Measurements from ENCODE around the gene CABLES1. TPM values are rescaled to one million over a fixed set of nuclear protein-coding genes. Genes with fewer than 3 reads are reported as not detected.
A peak's percentile ranks its signal among the peaks of the same experiment; 100 is the strongest.

Gene CABLES1
- polyA plus RNA-seq, 1 donor (not counting 4 experiments of a cell fraction or from before 2014, with no cell fraction given) = 1.00 TPM

DNA sequence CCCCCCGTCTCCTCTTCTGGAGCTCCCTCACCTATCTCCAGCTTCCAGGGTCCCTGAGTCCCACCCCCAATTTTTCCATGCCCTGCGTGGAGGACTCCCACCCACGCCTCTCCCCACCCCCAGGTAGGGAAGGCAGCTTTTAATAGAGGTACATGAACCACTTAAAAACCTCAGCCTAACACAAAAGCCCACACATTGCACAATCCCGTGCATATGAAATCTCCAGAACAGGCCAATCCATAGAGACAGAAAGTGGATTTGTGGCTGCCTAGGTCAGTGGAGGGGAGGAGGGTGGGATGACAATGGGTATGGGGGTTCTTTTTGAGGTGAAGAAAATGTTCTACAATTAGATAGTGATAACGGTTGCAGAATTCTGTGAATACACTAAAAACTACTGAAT, 145.6 kb downstream of the CABLES1 start:
- Histone ChIP-seq H3K4me1 (ENCODE audit: control insufficient read depth, extremely low read depth, insufficient read depth, low read length) (peaks cover 31% of the 10 kb centered on the region), H3K27ac (ENCODE audit: control insufficient read depth, insufficient read depth, low read length) (no peak overlapping the region)
- FAIRE-seq = no peak

DNA sequence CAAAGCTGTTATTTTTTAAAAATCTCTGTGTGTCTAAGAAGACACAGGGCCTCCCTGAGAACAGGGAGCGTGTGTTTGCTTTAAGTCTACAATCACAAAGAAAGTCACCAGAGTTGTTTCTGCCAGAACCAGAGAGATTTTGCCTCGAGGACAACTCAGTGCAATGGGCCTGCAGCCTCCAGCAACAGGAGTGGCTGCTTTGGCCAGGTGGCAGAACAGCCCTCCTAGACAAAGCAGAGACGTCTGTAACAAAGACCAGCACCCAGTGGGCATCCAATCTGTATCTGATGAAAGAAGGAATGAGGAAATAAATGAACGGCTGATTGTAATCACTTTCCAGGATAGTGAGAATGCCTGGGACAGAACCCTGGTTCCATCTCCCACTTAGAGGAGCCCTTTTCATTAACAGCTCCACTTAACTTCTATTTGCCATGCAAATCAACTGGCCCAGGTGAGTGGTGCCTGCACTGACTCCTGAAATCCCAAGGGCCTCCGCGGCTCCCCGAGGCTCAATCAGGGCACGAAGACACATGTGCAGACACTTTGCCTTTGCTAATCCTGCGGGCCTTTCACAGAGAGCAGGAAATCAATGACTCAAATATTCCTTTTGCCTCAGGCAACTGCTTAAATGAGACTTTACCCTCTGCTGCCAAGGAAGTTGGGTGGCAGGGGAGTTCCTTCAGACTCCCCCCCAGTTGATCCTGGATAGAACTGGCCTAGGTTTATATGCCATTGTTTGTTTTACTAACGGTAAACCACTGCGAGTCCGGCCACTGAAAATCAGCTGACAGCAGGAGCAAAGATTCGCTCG, 146.5 kb downstream of the CABLES1 start:
- peak overlapping the region; percentile 54 for H3K4me2 ChIP-seq (ENCODE audit: control insufficient read depth, extremely low read depth, insufficient read depth, low read depth, low read length)
- peaks cover 31% of the 10 kb centered on the region for H3K4me1 ChIP-seq (ENCODE audit: control insufficient read depth, extremely low read depth, insufficient read depth, low read length)
- FAIRE-seq (peak; percentile 97), DNase-seq (ENCODE audit: low read depth, low spot score) (peak; percentile 76)
- H3K36me3 ChIP-seq (ENCODE audit: control insufficient read depth in 2 of 2, extremely low read depth in 1 of 2, insufficient read depth in 2 of 2, low read length in 2 of 2) = no peaks in the 10 kb centered on the region
- no peaks in the 10 kb centered on the region for H4K20me1 ChIP-seq (ENCODE audit: control insufficient read depth, extremely low read depth, insufficient read depth, low read length)
- no peak for TF ChIP-seq EZH2 (IDR thresholded peaks at IDR 0.05; ENCODE audit: low read length)
- TF ChIP-seq, protein P1, sequence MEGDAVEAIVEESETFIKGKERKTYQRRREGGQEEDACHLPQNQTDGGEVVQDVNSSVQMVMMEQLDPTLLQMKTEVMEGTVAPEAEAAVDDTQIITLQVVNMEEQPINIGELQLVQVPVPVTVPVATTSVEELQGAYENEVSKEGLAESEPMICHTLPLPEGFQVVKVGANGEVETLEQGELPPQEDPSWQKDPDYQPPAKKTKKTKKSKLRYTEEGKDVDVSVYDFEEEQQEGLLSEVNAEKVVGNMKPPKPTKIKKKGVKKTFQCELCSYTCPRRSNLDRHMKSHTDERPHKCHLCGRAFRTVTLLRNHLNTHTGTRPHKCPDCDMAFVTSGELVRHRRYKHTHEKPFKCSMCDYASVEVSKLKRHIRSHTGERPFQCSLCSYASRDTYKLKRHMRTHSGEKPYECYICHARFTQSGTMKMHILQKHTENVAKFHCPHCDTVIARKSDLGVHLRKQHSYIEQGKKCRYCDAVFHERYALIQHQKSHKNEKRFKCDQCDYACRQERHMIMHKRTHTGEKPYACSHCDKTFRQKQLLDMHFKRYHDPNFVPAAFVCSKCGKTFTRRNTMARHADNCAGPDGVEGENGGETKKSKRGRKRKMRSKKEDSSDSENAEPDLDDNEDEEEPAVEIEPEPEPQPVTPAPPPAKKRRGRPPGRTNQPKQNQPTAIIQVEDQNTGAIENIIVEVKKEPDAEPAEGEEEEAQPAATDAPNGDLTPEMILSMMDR (optimal IDR thresholded peaks at IDR 0.05 in 1 of 3, IDR thresholded peaks at IDR 0.05 in 1 of 3, conservative IDR thresholded peaks at IDR 0.05 in 1 of 3; ENCODE audit: extremely low read depth in 1 of 3, insufficient read depth in 2 of 3, low read length in 3 of 3) = no peak
- no peaks in the 10 kb centered on the region for H3K9me1 ChIP-seq (ENCODE audit: control insufficient read depth, extremely low read depth, insufficient read depth, low read length)
- H2AFZ ChIP-seq (ENCODE audit: control insufficient read depth, low read length) = peak overlapping the region; percentile 60
- no peaks in the 10 kb centered on the region for H3K27me3 ChIP-seq (ENCODE audit: control insufficient read depth, extremely low read depth, insufficient read depth, low read length)
- no peak overlapping the region for H3K4me3 ChIP-seq (ENCODE audit: control insufficient read depth in 2 of 3, extremely low read depth in 1 of 3, insufficient read depth in 2 of 3, low read depth in 1 of 3, low read length in 3 of 3)
- no peak overlapping the region for H3K9ac ChIP-seq (ENCODE audit: control insufficient read depth, extremely low read depth, insufficient read depth, low read length)
- H3K9me3 ChIP-seq (ENCODE audit: control insufficient read depth, low read depth, low read length) = peaks cover 6% of the 10 kb centered on the region
- H3K79me2 ChIP-seq (ENCODE audit: control insufficient read depth, insufficient read depth, low read length) = no peaks in the 10 kb centered on the region
- dilution Hi-C loops (cut with MboI; ENCODE audit: extremely low pct_ligation_motif_present, low sequenced_read_pairs) = no loop called here
- H3K27ac ChIP-seq (ENCODE audit: control insufficient read depth, insufficient read depth, low read length) = peak overlapping the region; percentile 61

More for the DNA sequence above, 145.6 kb downstream of the CABLES1 start:
- Histone ChIP-seq H3K9me3 (ENCODE audit: control insufficient read depth, low read depth, low read length) (peaks cover 8% of the 10 kb centered on the region), H3K79me2 (ENCODE audit: control insufficient read depth, insufficient read depth, low read length) (no peaks in the 10 kb centered on the region), H3K9ac (ENCODE audit: control insufficient read depth, extremely low read depth, insufficient read depth, low read length) (no peak overlapping the region), H3K4me3 (ENCODE audit: control insufficient read depth in 2 of 3, extremely low read depth in 1 of 3, insufficient read depth in 2 of 3, low read depth in 1 of 3, low read length in 3 of 3) (no peak overlapping the region), H3K9me1 (ENCODE audit: control insufficient read depth, extremely low read depth, insufficient read depth, low read length) (no peaks in the 10 kb centered on the region), H3K36me3 (ENCODE audit: control insufficient read depth in 2 of 2, extremely low read depth in 1 of 2, insufficient read depth in 2 of 2, low read length in 2 of 2) (no peaks in the 10 kb centered on the region), H2AFZ (ENCODE audit: control insufficient read depth, low read length) (no peak overlapping the region), H4K20me1 (ENCODE audit: control insufficient read depth, extremely low read depth, insufficient read depth, low read length) (no peaks in the 10 kb centered on the region), H3K4me2 (ENCODE audit: control insufficient read depth, extremely low read depth, insufficient read depth, low read depth, low read length) (no peak overlapping the region), H3K27me3 (ENCODE audit: control insufficient read depth, extremely low read depth, insufficient read depth, low read length) (no peaks in the 10 kb centered on the region)
- dilution Hi-C loops (cut with MboI; ENCODE audit: extremely low pct_ligation_motif_present, low sequenced_read_pairs) = no loop called here
- DNase-seq (ENCODE audit: low read depth, low spot score) = no peak
- TF ChIP-seq, protein P1 (optimal IDR thresholded peaks at IDR 0.05 in 1 of 3, IDR thresholded peaks at IDR 0.05 in 1 of 3, conservative IDR thresholded peaks at IDR 0.05 in 1 of 3; ENCODE audit: extremely low read depth in 1 of 3, insufficient read depth in 2 of 3, low read length in 3 of 3) = no peak
- no peak for TF ChIP-seq EZH2 (IDR thresholded peaks at IDR 0.05; ENCODE audit: low read length)

All from keratinocyte (primary cell).